SK-N-SH treated with all-trans-retinoic acid at 6 μM for 48 hours (cell line): ENCODE results near the gene UBQLN4.

Experiments
- BACH2 ChIP-seq: fragments of 250-450 bp; sonication (Bioruptor Pico); IDR thresholded peaks from 2 replicates; pipeline ENCODE4 v1.9.0; 2021; ENCODE audit warnings: mild to moderate bottlenecking, borderline replicate concordance
- CREB5 ChIP-seq: fragments of 250-450 bp; sonication (Bioruptor Pico); IDR thresholded peaks from 2 replicates; pipeline ENCODE4 v1.5.1; 2020; ENCODE audit warnings: low read depth, mild to moderate bottlenecking, moderate library complexity
- CSDC2 ChIP-seq: fragments of 250-450 bp; sonication (Bioruptor Pico); IDR thresholded peaks from 2 replicates; pipeline ENCODE4 v1.5.0; 2020; ENCODE audit warnings: mild to moderate bottlenecking, moderate library complexity
- SNAI2 ChIP-seq: fragments of 250-450 bp; sonication (Bioruptor Pico); IDR thresholded peaks from 2 replicates; pipeline ENCODE4 v1.5.0; 2020; ENCODE audit warnings: mild to moderate bottlenecking, moderate library complexity
- TSHZ2 ChIP-seq: fragments of 250-450 bp; sonication (Bioruptor Pico); IDR thresholded peaks from 2 replicates; pipeline ENCODE4 v1.5.0; 2020; ENCODE audit warnings: mild to moderate bottlenecking, moderate library complexity
- ZFP3 ChIP-seq: fragments of 250-450 bp; sonication (Bioruptor Pico); IDR thresholded peaks from 2 replicates; pipeline ENCODE4 v1.5.0; 2020; ENCODE audit warnings: mild to moderate bottlenecking, moderate library complexity
- ZNF8 ChIP-seq: fragments of 450-650 bp; formaldehyde crosslinking; IDR thresholded peaks from 2 replicates; pipeline ENCODE4 v1.5.0; 2020; ENCODE audit warnings: mild to moderate bottlenecking, moderate library complexity

GRCh38 chr1:156077430-156077760, 23.8 kb upstream of the UBQLN4 start:
- TF ChIP-seq SNAI2 (CRISPR knock-in tag) (no peak), ZFP3 (no peak), CREB5 (CRISPR knock-in tag) (no peak), ZNF8 (CRISPR knock-in tag) (no peak), TSHZ2 (CRISPR knock-in tag) (no peak), CSDC2 (CRISPR knock-in tag) (no peak), BACH2 (CRISPR knock-in tag) (no peak)
